ENCODE data around the gene FOXK2.

Gene FOXK2

GRCh38 chr17:82518826-82519810 is at the start of gene FOXK2:
FOXK2 (plus strand) TSS chr17:82519732; CDS start chr17:82519889, 157 bp downstream.
- peak; percentile 75 for DNase-seq

- no peak for DNase-seq
Observed at GRCh38 chr17:82470065-82470464, 49.5 kb upstream of the FOXK2 start.

- no peak for DNase-seq
Observed at GRCh38 chr17:82474223-82475010, 45.1 kb upstream of the FOXK2 start.

- no peak for DNase-seq
Observed at GRCh38 chr17:82475458-82475857, 44.1 kb upstream of the FOXK2 start.

- DNase-seq, result no peak
Observed at GRCh38 chr17:82477934-82478333, 41.6 kb upstream of the FOXK2 start.

GRCh38 chr17:82479602-82480001 is 39.9 kb upstream of the FOXK2 start:
- no peak for DNase-seq

GRCh38 chr17:82480318-82480717 is 39.2 kb upstream of the FOXK2 start:
- DNase-seq, result no peak

- DNase-seq, result no peak
Observed at GRCh38 chr17:82483204-82483660, 36.3 kb upstream of the FOXK2 start.

GRCh38 chr17:82483836-82484235 is 35.7 kb upstream of the FOXK2 start:
- no peak for DNase-seq

GRCh38 chr17:82486231-82487094 is 33.1 kb upstream of the FOXK2 start:
- no peak for DNase-seq

- DNase-seq, result no peak
Observed at GRCh38 chr17:82487910-82488309, 31.6 kb upstream of the FOXK2 start.

- DNase-seq, result no peak
Observed at GRCh38 chr17:82489117-82489516, 30.4 kb upstream of the FOXK2 start.

GRCh38 chr17:82489851-82490511 is 29.6 kb upstream of the FOXK2 start:
- DNase-seq, result no peak

- DNase-seq, result no peak
Observed at GRCh38 chr17:82490512-82491195, 28.9 kb upstream of the FOXK2 start.

GRCh38 chr17:82491196-82491530 is 28.4 kb upstream of the FOXK2 start:
- DNase-seq, result no peak

- no peak for DNase-seq
Observed at GRCh38 chr17:82491533-82491932, 28.0 kb upstream of the FOXK2 start.

- no peak for DNase-seq
Observed at GRCh38 chr17:82492643-82493225, 26.8 kb upstream of the FOXK2 start.

- no peak for DNase-seq
Observed at GRCh38 chr17:82493226-82493781, 26.2 kb upstream of the FOXK2 start.

GRCh38 chr17:82494236-82495055 is 25.1 kb upstream of the FOXK2 start:
- peak; percentile 90 for DNase-seq

All from NCI-H526 treated with DMSO at 0.1 percent for 48 hours (cell line).